CD4-positive, alpha-beta T cell treated with Interleukin-6 at 100 ng/mL for 8 hours (primary cell): ENCODE measurements around the gene NXN.
A peak's percentile ranks its signal among the peaks of the same experiment; 100 is the strongest.
"Not testable (repeated sequence)": the region's sequence is repeated elsewhere in the genome, so short reads cannot be mapped to it uniquely, and the experiment has no call there.

ENCODE experiments used
- DNase-seq: peaks from one replicate; pipeline ENCODE4 v3.0.0-alpha.2; 2020; ENCODE audit warnings: mixed read lengths, low spot score

The NXN gene

DNA sequence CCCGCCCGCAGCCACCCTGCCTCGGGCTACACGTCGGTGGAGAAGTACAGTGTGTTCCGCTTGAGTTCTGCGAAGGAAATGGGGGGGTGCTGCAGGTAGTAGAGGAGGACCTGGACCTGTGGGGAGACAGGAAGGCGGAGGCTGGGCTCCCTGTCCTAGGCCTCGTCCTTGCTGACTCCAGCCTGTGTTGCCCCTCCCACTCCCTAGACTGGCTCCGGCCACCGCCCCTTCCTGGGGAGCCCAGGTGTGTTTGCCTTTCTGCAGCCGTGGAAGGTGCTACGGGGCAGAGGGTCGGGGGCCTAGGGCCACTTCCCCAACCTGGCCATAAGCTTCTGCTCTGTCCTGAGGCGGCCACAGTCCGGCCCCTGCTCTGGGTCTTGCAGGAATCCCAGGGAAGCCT, 26.5 kb upstream of the NXN start:
- DNase-seq: no peak

DNA sequence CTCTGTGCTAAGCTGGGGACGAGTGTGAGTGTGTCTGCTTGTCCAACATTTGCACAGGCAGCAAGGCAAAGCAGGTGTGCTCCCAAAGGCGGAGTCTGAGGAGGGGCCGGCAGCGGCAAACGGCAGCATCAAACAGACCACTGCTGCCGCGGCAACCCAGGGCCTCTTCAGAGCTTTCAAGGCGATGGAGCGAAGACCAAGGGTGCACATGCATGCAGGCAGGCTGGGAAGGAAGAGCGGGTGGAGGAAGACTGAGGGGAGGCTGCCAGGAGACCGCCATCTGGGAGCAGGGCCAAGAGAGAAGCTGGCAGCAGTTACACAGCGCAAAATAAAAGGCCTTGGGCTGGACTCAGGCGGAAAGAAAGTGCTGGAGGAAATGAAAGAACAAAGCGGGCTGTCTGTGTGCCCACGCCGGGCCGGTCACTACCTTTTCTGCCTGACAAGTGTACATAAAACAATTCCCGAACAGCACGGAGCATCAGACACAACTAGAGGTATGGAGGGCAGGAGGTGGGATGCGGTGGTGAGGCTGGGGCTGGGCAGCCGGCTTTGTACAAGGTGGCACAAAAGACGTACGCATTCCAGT, 25.9 kb upstream of the NXN start:
- no peak for DNase-seq

DNA sequence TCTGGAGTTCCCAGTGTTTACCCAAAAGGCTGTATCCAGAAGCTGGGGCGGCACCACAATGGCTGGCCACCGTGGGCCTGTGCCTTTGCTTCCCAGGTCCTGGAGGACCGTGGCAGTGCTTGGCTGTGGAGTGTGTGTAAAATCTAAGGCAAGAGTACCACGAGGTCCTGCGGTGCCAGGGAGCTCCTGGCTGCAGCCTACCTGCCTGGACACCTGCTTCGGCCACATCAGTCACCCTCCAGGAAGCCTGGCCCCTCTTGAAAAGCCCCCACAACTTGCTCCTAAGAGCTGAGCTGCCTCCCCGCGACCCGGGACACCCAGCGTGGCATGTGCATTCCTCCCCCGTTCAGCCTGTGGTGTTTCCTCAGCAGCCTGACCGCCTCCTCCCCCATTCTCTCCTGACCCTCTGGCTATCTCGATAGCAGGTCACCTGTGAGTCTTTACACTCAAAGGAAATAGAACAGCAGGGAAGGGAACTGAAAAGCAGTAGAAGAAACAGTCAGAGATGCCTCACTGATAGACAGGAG, 25.3 kb upstream of the NXN start:
- no peak for DNase-seq

DNA sequence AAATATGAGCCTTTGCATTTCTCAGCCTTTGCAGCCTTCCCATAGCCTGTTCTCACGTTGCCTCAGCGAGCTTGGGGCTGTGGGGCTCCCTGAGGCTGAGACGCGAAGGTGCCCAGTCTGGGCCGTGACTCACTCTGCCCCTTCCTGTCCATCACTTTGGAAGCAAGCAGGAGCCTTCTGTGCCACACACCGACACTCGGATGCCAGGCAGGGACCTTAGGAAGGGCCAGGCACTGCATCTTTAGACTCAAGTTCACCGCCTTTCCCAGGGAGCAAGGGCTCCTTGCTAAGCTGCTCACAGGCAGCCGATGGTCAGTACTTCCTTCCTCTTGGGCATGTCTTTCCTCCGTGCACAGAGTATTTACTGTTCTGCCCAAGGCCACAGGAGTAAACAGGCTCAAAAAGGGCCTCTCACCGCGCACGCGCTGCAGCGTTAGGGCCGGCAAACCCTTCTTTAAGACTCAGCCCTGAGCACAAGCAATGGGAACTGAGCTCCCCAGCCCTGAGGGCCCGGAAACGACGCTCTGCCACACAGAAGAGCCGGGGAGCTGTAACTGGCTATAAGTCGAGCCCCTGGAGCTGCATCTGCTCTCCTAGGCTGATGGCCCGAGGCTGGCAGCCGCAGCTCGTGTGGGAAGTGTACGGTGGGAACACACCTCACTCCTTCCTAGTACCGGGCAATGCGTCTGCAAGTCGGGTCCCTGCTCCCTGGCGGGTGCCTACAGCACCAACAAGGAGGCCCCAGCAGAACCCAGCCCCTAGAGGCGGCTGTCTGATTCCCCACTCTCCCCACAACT, 24.6 kb upstream of the NXN start:
- DNase-seq: no peak

DNA sequence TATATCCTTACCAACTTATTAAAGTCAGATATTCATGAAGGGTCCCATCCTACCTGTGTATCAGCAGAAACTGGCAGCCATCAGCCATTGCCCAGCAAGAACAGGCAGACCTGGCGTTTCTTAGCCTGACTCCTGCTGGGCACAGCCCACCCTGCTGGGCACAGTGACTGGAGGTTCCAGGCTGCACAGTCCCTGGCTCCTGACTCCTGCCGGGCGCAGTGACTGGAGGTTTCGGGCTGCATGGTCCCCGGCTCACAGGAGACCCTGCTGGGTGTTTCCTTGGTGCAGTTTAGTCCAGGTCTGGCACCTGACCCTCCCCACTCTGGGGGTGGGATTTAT, 24.0 kb upstream of the NXN start:
- no peak for DNase-seq

DNA sequence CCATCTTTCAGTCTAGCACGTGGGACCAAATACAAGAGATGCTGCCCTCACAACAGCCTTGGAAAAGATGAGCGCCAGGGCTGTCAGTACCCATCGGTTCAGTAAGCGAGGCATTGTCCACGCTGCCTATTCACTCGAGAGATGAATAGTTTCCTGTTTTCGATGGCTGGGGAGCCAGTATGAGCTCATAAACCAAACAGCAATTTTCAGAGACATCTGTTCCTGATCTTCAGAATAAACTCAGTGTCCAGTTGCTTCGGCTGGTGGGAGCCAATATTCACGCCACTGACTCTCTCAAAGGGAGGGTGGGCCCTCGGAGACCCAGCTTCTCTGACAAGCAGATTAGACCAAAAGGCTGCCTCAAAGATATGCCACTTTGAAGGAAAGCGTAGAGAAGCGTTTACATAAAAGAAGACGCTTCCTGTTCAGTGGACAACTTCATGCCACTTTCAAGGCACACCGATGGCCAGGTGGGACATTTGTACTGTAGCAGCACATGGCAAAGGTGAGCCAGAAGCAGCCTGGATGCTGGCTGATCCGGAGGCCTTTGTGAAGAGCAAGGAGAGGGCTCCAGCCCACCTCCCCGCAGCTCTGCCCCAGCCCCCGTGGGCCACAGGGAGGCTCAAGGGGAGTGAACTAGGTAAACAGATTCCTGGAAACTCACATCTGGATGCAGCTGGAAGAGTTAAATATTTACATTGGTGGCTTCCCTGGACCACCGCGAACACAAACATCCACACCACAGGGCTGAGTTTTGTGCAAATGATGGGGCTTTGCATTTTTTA, 23.4 kb upstream of the NXN start:
- DNase-seq: no peak

DNA sequence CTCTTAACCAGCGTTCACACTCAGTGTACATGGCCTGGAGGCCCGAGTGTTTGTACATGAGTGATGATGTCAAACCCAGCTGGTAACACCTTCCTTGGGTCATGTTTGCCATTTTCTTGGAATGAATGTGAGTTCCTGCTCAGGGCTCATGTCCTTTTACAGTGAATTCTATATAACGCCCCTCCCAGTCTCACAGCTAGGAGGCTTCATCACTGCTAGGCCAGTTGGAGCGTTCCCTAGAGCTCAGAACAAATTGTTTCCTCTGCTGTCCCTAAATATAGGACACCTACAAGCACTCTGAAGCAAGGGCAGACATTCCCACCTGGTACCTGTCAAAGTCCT, 22.8 kb upstream of the NXN start:
- DNase-seq: no peak

DNA sequence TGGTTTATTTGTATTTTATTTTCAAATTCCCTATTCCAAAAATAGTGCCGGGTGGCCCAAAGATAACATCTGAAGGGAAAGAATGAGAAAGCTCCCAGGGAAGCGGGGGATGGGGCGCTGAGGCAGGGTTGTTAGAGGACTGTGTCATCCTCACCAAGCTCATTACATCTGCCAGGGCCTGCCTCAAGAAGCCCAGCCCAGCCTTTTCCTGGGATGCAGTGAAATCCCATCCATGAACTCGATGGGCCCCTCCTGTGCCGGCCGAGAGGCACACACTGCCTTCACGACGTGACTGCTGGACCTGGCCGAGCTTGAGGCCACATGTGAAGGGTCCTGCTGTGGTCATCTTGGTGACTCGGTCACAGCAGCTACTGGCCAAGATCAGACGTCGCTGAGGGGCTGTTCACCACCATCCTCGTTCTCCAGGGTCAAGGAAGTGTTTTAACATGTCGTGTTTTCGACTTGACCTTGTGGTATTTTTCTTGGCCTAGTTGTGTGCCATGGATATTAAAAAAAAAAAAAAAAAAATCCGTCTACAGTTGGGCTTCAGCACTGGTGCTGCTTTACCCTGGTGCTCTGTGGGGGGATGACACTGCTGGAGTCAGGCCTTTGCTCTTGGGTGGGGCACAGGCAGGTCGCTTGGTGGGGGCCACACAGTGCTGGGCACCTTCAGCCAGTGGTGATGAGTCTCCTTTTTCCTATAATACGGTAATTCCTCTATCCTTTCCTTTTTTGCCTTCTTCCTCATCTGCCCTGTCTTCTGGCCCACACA, 22.2 kb upstream of the NXN start:
- DNase-seq: no peak

DNA sequence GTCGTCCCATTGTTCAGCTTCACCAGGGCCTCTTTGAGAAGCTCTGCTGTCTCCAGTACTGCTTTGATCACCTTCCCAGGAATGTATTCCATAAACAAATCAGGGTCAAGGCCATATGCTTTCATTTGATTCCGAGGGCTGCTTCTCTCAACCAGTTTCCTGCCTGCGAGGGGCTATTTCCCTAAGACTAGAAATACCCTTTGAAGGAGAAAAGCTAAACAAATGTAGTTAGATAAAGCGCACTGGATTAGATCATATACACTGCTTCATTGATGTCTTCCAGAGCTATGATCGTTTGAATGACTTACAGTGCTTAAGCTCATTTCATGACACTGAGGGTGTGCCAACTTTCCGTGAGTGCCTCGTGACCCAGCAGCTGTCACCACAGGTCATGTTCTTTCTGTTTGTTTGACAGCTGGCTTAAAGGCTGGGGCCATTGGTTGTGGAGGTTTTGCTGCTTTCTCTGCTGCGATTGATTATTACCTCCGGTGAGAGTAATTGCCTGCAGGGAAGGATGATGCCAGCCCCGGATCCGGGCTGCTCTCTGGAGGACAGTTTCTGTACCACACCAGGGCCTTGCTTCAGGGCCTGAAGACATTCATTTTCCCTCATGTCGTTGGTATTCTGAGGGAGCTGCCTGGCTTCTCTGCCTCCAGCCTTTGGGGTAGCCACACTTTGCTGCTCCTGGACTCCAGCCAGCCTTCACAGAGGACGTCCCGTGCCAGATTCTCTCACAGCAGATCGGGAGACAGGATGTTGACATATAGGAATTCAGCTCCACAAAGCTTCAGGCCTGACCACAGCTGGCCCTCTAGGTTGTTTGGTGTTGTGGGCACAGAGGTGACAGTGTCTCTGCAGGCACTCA, 21.3 kb upstream of the NXN start:
- no peak for DNase-seq

DNA sequence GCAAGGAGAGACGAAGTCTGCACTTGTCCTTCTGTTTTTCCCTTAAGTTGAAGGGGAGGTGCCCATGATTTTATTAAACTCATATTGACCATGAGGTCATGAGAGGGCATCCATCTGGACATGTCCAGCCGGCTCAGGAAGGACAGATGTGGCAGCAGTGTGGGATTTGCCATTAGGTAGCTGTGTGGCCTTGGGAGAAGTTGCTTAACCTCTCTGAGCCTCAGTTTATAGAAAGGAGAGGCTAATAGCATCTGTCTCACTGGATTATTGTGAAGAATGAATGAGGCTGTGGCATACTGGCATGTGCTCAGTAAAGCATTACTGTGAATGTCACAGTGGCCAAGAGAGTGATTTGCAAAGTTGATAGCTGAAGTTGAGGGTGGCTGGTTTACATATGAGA, 18.5 kb upstream of the NXN start:
- DNase-seq: no peak

DNA sequence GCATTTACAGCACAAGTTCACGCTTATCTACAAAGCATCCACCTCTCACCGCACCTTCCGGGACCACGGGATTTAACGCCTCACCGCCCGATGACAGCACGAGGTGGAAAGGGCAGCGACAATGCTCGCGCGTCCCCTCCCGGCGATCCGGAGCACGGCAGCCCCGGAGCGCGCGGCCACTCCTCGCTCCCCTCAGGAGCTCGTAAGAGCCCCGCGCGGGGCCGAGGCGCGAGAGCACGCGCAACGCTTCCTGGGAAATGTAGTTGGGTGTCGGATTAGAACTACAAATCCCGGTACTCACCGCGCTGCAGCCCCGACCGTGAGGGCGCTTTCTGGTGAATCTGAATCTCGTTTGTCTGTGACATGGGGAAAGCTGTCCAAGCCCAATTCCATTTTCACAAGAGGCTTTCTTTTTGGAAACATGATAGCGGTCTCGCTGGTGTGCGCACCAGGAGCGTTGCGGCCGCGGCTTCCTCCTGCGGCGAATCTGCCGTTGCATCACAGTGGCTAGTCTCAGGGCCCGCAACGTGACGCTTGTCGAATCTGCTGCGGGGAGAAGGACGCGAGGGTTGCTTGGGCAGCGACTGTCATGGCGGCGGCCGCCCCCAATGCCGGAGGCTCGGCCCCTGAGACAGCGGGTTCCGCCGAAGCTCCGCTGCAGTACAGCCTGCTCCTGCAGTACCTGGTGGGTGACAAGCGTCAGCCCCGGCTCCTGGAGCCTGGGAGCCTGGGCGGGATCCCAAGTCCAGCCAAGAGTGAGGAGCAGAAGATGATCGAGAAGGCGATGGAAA, 17.2 kb upstream of the NXN start, which contains the start of gene TIMM22:
Gene TIMM22 (plus strand): TSS at position 576 of the 791 bp plus-strand sequence. CDS start 14 bp downstream, at position 590.
- DNase-seq: peak; percentile 92

DNA sequence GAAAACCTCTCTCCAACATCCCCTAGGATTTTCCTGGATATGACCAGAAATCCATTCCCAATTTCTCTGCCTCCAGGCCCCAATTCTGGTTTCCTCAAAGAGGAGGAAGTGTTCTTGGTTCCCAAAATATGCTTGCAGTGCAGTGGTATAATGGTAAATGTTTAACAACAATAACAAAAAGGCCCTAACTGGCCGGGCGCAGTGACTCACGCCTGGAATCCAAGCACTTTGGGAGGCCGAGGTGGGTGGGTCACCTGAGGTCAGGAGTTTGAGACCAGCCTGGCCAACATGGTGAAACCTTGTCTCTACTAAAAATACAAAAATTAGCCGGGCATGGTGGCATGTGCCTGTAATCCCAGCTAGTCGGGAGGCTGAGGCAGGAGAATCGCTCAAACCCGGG, 15.7 kb upstream of the NXN start:
- DNase-seq: not testable (repeated sequence)

DNA sequence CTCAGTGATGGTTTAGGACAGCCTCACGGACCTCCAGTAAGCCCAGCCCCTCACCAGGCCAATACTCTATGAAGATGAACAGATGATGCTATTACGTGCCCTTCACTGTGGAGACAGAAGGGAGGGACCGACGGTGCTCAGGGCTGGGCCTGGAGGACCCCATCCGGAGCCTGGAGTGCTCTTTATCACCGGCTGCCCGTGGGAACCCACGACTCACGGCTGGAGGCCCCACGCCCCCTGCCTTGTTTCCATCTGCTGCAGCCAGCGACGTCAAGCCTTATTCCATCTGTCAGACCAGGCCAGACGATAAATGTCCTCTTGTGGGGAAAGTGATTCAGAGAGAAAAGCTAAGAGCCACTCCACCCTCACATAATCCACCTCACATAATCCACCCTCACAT, 13.4 kb upstream of the NXN start:
- DNase-seq: no peak

DNA sequence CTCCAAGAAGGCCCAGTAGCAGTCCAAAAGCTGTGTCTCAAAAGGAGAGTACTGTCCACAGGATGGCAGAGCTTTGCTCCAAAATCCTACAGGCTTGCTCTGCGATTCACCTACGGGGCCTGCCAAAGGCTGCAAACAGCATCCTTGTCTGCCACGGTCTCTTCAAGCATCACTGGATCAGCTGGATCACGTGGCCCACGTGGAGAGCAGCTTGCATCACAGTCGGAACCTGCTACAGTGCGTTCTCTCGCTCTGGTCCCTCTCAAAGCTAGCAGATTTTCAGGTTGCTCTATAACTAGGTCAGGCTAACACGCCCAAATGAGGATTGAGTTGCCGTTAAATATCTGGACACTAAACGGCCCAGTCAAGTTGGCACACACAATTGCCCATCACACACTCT, 9.0 kb upstream of the NXN start:
- no peak for DNase-seq

DNA sequence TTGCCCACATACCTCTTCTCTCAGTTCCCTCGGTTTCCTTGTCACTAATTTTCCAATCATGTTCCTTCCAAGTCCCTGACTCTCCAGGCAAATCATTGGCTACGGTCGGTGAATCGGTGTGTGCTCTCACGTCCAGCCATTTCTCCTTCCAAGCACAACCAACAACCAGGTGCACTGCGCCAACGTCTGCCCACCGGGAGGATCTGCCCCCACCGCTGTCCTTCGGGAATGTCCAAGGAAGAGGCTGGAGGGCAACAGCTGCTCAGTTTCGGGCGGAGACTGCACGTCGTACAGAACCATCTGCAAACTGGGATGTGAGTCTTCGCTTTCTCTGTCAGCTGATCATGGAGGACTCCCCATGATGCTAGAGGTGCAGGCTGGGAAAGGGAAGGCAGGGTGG, 8.4 kb upstream of the NXN start:
- no peak for DNase-seq

DNA sequence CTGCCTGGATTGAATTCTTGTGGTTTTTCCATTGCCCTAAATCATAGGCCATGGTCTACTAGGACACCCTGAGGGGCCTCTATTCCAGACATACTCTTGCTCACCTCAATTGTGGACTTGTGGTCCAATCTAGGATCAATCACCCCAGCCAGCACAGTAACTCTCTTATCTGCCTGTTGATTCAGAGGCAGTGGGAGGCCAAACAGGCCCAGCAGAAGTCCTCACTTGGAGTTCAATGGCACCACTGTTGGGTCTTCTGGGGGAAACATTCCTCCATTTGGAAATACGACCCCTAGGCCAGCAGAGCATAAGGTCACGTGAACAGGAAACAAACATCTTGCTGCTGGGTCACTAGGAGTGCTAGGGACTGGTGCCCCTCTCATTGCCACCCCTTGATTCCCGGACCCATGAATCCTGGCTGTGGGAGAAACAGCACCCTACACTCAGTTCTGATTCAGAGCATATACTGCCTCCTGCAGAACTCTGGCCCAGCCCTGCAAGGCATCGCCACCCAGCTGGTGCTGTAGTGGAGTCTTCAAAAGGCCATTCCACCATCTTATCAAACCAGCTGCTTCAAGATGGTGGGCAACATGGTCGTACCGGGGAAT, 6.8 kb upstream of the NXN start:
- no peak for DNase-seq

DNA sequence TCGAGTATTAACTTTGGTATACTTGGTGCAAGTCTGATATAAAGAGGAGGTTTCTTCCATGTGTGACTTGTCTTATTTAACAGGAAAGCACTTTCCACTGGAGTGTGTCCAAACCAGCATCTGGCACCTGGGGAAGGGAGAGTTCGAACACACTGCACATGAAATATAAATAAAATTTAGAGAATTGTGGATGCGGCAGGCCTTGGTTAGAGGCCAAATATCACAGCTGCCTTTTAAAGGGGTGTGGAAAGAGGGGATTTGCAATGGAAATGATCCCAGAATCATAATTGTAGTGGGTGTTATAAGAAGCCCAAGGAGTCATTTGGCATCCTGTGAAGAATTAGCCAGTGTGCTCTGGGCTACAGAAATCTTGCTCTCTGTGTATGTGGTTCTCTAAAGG, 4.3 kb upstream of the NXN start:
- no peak for DNase-seq

DNA sequence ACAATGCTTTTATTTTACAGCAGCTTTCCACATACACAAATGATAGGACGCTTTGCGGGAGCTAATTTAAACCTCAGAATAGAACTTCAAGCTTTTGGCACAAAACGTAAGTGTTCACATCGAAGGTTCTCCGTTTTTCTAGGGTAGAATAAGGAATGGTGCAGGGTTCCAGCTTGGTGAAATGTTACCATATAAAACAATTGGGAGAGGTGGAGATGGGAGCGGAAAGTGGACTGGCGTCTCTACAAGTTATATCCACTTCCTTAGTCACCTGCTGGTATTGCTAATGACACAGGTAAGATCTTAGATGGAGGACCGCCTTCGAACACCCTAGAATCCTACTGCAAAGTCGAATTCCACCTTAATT, 1.7 kb upstream of the NXN start:
- no peak for DNase-seq

DNA sequence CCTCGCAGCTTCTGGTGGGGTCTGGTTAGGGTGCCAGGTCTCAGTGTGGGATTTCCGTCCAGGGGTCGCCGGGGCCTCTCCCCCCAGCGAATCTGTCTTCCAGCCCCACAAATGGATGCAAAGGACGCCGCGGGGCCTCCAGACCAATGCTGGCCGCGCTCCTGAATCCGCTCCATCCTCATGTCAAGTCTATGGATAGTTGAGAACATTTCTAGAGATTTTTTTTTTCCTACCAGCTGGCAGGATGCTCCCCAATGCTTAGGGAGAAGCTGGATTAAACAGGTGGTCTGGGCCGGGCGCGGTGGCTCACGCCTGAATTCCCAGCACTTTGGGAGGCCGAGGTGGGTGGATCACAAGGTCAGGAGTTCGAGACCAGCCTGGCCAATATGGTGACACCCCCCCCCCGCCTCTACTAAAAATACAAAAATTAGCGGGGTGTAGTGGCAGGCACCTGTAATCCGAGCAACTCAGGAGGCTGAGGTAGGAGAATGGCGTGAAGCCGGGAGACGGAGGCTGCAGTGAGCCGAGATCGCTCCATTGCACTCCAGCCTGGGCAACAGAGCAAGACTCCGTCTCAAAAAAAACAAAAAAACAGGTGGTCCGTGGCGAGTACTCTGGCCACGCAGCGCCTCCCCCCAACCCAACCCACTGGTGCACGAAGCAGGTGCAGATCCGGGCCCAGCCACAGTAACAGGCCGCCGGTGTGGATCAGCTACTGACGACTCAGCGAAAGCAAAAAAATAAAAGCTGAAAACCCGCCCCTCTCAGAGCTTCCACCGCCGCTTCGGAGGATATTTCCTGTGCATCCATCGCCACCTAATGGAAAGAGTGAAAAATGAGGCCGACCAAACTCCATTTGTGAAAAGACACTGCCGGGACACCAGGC, 1.1 kb upstream of the NXN start:
- peak; percentile 88 for DNase-seq
